GM21367 (cell line): ENCODE results near the gene TAX1BP1.

ENCODE experiments used
- ATAC-seq: cut with Tn5 transposase; IDR thresholded peaks from one replicate; pipeline ENCODE4 v1.9.1; 2021; ENCODE audit not compliant: unreplicated experiment

TAX1BP1 gene

DNA sequence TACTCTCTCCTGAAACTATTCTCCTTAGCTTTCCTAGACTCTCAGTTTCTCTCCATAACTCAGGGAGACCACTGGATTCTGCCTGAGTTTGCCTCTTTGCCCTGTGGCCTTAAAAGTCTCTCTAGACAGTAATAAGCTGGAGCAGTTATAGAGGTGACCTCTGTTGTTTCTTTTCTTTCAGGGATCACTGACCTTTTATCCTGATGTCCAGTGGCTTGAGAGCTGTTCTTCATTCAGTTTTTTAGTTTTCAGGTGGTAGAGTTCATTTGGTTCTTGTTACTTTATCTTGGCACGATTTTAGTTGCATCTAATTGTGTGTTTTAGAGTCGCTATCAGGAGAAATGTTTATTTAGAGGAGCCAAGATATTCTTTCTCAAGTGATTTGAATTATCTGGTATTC is 37.7 kb downstream of the TAX1BP1 start:
- ATAC-seq = no peak

DNA sequence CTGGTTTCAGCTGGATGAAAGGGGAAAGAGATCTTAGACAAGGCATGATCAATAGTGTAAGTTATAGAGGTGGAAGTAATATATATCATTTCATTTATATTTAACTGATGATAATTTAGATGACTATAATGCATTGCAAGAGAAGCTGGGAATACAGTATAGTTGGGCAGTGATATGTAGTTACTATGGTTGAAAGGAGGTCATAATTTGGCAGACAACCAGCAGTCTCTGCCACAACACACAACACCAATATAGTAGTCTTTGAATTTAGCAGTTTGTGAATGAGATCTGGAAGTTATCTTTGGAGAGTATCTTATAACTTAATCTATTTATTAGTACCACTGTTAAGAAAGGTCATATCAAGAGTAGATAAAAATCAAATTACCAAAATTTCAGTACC is 39.9 kb downstream of the TAX1BP1 start:
- ATAC-seq = no peak

DNA sequence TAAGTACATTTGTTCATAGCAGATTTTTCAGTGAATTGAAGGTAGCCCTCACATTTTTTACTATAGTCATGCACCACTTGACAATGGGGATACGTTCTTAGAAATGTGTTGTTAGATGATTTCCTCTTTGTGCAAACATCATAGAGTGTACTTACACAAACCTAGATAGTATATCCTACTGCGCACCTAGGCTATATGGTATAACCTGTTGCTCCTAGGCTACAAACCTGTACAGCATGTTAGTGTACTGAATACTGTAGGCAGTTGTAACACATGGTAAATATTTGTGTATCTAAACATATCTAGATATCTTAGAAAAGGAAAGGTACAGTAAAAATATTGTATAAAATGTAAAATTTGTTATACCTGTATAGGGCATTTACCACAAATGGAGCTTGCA is 41.2 kb downstream of the TAX1BP1 start:
- no peak for ATAC-seq

DNA sequence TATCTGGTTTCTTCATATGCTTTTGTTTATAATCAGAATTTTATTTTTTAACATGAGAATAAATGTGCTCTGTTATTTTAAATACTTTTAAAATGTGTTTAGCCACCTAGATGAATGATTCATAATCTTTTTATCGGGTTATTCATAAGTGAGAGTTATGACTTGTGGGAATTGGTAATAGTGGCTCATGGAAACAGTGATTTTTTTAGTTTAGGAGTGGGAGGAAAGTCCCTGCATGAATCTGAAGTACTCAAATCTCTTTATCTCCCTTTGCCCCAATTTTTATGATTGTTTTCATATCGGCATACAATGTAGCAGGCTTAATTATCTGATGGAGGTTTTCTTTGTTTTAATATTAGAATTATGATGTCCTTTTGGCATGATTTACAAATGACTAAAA is 42.9 kb downstream of the TAX1BP1 start:
- no peak for ATAC-seq

DNA sequence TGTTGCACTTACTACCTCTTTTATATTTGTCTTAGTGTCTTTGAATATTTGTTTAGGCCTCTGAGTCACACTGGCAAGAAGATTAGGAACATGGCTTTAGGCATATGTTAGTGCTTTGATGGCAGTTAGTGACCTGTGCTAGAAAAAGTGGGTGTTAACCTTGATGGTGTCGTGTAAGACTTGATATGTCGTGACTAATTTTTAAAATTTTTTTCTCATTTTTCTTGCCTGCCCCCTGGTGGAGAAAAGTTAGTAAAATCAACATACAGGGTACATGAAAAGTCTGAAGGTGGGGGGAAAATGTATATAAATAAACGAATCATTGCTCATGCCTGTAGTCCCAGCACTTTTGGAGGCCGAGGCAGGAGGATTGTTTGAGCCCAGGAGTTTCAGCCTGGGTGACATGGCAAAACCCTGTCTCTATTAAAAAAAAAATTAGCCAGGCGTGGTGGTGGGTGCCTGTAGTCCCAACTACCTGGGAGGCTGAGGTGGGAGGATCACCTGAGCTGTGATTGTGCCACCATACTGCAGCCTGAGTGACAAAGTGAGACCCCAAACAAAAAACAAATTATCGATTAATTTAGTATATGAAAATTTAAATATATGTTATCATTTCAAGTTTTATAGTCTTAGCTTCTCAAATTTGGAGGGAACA is 44.6 kb downstream of the TAX1BP1 start:
- no peak for ATAC-seq

DNA sequence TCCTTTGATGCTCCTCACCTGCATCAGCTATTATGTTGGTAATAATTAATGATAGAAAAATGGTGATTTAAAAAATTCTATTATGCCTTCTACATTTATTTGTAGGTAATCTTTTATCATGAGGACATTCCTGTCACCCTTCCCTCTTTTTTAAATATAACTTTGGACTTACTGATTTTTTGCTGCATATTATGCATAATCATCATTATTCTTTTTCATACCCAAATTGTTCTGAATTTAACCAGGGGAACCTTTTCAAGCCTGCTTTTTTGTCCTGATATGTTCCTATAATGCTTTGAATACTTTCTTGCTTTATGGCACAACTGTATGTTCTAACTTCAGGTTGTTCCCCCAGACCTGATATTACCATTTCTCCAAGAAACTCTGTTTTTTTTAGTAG is 48.5 kb downstream of the TAX1BP1 start:
- no peak for ATAC-seq

DNA sequence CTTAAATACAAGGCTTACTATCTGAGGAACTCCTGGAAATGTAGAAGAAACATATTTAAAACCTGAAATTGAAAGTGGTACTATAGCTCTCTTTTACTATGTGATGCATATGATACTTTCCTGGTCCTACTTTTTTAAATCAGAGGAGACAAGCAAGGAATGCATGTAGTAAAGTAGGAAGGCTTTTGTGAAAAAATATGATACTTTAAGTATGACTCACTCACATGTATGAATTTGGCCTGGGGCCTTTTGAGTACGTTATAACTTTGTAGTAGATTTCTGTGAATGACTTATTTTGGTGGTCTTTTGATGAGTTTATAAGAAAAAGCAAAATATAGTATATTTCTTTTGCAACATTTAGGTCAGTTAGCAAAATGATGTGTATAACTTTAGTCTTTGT is 53.8 kb downstream of the TAX1BP1 start:
- ATAC-seq = no peak

DNA sequence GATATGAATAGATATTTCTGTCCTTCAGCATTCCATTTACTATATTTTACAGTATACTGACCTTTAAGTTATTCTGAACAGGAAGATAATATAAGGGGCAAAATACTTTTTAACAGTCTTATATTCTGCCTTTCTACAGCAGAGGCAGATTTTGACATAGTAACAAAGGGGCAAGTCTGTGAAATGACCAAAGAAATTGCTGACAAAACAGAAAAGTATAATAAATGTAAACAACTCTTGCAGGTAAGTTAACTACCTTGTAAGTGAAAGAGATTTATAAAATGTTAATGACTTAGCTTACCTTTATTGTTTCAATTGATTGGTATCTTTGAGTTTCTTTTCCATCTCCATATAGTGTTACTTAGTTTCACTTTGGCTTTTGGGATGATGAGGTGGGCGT is 56.0 kb downstream of the TAX1BP1 start:
- no peak for ATAC-seq

DNA sequence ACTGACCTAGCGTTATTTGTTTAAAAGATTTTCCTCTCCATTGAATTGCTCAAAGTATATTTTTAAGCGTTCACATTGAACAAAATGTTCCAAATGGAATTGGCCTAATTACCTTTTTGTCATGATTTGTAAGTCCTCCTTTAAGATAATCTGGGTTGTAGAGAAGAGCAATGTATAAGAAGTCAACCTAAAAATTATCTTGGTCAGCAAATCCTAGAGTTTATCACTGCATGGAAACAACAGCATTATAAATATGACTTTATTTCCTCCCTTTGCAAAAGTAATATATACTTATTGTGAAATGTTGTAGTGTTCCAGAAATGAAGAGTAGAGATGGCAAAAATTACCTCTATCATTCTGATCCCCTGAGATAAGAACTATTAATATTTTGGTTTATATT is 59.2 kb downstream of the TAX1BP1 start:
- no peak for ATAC-seq

DNA sequence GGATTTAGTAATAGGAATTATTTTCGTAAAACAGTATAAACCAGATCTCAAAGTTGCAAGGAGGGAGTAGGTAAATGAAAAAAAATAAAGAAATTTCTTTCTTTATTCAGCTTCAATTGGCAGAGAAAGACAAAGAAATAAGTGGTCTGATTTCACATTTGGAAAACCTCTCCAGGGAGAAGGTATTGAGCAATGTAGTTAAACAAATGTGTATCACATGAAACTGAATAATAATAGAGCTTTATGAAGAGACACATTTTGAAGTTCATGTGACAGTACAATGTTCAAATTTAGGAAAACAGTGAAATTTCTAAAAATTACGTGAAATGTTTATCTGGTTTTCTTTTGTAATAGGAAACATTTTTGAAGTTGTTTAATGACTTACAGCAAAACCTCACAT is 63.0 kb downstream of the TAX1BP1 start:
- no peak for ATAC-seq

DNA sequence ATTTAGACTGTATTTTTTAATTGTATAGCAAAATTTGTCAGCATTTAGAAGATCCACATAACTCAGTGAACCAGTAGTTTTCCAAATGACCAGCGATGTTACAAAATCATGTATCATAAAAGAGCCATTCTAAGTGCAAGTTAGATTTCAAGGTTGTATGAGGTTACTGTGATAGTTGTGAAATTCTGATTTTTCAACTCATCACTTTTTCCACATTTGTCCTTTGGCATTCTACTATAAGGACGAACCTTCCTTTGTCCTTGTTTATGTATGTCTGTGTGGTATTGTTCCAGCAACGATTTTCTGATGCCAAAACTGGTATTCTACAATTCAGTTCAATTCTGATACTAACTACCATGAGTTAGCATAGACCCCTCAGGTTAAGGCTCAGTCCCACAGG is 64.2 kb downstream of the TAX1BP1 start:
- ATAC-seq = no peak

DNA sequence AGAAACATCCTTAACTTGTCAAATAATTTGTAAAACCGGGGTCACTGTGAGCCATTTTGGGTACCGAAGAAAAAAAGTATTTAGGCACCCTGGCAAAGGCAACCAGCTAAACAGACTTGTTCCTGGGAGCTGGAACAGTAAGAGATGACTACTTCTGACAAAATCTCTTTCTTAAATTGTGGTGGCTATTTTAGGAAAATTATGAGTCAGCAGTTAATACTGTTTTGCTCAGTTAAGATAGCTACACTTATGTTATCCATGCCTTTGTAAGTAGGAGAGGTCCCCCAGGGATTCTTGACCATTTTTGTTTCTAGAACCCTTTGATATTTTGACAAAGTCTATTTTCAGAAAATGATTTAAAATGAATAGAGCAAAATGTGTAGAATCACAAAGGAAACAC is 68.7 kb downstream of the TAX1BP1 start:
- no peak for ATAC-seq

DNA sequence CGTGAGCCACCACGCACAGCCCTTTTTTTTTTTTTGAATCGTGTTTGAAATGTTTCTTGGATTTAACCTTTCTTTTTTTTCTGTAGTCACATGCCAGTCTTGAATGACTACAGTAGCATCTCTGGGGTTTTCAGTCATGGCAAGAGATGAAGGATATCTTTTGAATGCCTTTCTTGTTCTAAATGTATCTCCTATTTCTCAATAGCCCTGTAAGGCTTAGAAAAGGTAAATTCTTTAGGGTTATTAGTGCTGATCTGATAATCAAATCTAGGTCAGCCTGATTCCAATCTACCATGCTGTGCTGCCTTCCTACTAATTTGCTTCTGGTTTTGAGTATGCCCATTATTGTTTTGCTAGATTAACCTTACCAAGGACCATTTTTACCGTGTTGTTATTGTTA is 70.2 kb downstream of the TAX1BP1 start:
- ATAC-seq = no peak

DNA sequence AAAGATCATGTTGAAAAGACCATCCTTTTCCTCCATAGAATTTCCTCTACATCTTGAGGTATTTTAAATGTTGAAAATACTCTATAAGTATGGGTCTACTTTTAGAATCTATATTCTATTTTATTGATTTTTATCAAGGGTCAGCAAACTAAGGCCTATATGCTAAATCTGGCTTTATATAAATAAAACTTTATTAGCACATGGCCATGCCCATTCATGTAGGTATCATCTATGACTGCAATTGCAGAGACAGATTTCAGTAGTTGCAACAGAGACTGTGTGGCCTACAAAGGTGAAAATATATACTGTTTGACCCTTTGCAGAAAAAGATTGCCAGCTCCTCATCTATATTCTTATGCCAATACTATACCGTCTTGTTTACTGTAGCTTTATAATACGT is 72.7 kb downstream of the TAX1BP1 start:
- ATAC-seq = no peak

DNA sequence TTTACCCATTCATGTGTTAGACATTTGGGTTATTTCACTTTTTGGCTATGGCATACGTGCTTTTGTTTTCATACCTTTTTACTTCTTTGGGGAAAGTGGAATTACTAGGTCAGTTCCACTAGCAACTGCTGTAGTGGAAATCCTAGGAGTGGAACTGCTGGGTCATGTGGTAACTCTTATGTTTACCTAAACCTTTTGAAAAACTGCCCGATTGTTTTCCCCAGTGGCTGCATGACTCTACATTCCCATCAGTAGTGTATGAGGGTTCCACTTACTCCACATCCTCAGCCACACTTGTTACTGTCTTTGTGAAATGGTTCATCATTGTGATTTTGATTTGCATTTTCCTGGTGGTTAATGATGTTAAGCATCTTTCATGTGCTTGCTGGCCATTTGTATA is 82.3 kb downstream of the TAX1BP1 start:
- ATAC-seq = no peak

DNA sequence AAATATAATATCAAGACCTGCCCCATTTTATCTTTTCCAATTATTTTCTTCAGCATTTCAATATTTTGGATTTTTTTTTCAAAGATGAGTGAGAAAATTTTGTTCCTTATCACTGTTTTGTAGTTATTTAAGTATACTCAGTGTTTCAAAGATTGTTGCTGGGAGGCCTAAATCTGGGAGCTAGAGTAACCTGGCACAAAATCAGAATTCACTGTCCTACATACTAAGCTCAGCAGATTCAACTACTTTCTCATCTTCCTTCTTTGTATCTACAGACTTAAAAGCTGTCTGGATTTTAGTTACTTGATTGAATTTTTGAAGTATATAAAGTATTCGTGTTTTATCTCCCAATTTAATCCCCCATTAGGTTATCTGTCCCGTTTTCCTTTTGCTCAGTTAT is 85.9 kb downstream of the TAX1BP1 start:
- no peak for ATAC-seq

DNA sequence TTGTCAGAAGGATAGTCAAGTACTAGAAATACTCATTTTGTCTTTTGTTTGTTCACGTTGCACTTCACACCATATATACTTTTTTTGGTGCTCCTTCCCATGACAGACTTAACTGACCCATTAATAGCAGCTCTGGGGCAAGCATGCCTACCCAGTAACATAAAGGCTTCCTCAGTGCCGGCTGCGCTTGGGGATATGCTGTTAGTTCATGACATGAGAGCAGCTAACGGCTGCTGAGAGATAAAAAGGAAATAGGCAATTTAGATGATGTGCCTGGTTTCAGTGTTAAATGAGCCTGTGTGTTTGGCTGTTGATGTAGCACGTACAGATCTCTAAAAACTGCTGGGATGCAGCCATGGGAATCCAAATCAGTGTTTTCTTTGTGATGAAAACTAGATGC is 86.4 kb downstream of the TAX1BP1 start:
- no peak for ATAC-seq

DNA sequence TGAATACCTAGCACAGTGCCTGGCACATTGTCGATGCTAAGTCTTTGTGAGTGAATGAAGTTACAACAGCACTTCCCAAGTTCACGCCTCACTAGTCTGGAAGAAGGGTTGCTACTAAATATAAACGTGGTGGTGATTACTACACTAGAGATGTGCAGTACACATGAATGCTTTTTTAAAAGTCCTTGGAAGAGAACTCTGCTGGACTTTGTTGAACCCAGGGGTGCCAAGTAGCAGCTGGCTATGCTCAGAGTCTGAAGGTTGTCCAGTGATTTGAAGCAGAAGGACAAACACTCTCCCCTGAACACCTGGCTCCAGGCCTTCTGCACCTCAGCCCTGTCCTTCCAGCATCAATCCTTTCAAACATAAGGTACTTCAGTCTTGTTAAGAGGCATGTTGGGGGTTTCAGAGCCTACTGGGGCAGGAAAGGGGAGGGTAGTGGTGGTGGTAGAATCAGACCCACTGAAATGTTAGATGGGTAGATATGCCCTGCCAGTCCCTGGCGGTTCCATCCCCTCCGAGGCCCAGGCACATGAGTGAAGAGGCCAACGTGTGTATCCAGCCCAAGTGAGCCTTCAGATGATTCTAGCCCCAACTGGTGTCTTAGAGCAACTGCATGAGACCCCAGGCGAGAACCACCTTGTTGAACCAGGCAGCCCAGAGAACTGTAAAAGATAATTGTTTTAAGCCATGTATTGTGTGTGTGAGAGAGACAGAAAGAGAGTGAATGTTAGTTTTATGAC is 94.4 kb downstream of the TAX1BP1 start:
- ATAC-seq = no peak

DNA sequence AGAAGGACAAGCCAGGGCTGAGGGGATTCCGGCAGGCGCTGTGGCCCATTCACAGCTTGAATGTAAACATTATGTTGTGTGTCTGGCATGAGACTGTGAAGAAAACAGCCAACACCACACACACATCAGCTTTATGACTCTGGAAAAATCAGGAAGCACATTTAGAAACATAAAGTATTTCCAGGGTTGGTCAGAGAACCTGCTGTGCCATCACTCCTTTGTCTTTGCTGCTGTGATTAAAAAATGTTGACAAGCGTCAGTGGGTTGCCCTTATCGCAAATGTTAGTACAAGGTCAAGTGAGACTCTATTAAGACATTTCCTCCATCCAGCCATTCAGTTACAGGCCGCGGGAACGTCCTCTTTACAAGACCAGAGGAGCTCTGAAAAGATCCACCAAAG is 95.4 kb downstream of the TAX1BP1 start:
- no peak for ATAC-seq

DNA sequence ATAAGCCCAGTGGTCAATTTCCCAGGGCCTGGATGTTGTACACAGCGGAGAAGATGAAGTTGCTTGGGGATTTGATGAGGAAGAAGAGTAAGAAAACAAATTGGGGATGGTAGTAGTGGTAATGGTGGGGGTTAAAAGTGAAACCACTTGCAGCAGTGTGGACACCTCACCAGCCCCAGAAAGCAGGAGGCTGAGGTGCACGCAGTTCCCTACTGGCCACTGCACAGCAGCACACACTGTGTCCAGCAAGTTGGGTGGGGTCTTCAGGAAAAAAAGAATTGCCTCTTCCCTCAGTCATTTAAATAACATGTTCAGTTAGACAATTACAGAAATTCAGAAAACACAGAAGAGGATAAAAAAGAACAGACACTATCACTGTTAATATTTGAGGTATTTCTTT is 96.6 kb downstream of the TAX1BP1 start:
- ATAC-seq = no peak

DNA sequence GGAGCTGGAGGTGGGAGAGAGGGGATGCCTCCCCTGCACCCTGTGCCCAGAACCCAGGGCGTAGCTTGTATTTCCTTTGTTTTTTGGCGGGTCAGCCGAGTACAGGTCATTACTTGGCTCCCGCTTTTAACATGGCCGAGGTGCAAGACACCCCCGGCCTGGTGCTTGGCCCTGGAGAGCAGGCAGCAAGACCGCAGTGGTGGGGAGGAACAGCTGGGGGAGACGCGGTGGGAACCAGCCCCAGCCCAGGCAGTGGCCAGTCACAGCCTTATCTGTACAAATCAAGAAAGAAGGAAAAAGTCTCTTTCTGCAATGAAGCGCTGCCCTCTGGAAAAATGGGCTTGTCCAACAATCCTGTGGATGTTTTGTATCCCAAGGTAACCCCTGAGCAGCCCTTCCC is 99.1 kb downstream of the TAX1BP1 start:
- no peak for ATAC-seq

DNA sequence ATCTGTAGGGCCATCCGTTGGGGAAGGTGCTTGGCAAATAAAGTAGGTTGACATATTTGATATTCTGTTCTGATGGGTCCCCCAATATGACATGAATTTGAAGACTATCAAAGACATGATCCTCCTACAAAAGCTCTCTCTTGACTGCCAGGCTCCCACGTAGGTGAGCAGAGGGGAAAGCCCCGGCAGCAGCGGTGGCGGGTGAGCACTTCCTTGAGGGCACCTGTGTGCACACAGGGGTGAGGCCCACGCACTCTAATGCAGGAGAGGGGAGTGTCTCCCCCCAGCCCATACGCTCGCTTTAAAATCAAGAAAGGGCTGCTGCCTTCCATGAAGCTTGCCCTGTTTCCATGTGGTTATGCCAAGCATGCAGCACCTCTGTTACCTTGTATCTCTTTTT is 100.4 kb downstream of the TAX1BP1 start:
- no peak for ATAC-seq

DNA sequence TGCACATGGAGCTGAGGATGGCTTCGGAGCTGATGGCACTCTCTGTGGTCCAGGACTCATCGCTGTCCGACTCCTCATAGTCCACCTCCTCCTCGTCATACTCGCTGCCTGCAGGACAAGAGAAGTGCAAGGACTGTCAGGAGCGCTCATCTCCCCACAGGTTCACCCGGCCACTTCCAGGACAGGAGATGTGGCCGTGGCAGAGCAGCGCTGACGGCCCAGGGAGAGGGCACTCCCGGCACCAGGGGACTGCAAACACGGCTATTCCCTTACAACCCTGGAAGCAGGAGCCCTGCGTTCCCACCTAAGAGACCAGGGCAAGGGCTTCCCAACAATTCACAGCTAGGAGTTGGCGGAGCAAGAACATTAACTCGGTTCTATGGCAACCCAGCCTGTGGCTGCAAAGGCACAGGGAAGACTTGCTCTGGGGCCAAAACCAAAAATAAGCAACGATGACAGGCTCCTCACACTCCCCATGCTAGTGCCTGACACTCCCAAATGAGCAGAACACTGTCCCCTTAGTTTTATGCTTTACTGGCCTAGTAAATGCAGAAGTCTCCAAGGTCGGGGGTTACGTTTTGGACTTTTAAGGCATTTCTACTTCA is 100.9 kb downstream of the TAX1BP1 start:
- no peak for ATAC-seq
